Measurements from ENCODE around the gene PPP2R3A. TPM values are rescaled to one million over a fixed set of nuclear protein-coding genes. Genes with fewer than 3 reads are reported as not detected.

Gene PPP2R3A
- total and polyA plus RNA-seq, 2 of the 13 experiments (the other 11 are each of a cell fraction or from before 2014, with no cell fraction given), result 0.07 to 0.12 TPM

- no peaks in the 10 kb centered on the region for H3K36me3 ChIP-seq (replicated peaks in 1 of 2; ENCODE audit: control insufficient read depth in 1 of 2, insufficient read depth in 2 of 2, low read length in 2 of 2)
- H3K4me3 ChIP-seq (replicated peaks in 1 of 3; ENCODE audit: insufficient read depth in 1 of 3, low read depth in 2 of 3, low read length in 3 of 3), result no peak overlapping the region
- CTCF ChIA-PET (ENCODE audit: low intra/inter-chr PET ratio, low total read pairs), result no interaction called here
- DNase-seq (ENCODE audit: low spot score) (no peak), ATAC-seq (no peak), FAIRE-seq (no peak)
- no peaks in the 10 kb centered on the region for H3K9me3 ChIP-seq (ENCODE audit: low read length)
- no peak overlapping the region for H3K9ac ChIP-seq (ENCODE audit: insufficient read depth, low read depth, low read length)
- WGBS (ENCODE audit: low lambda C conversion rate), result 33% methylated on average over 2 of the region's 2 CpGs
- TF ChIP-seq ZNF878 (CRISPR knock-in tag; IDR thresholded peaks at IDR 0.05), result no peak
- TF ChIP-seq ZNF276 (CRISPR knock-in tag; IDR thresholded peaks at IDR 0.05; ENCODE audit: low read depth), result no peak
- no peak for TF ChIP-seq RXRB (CRISPR knock-in tag; IDR thresholded peaks at IDR 0.05; ENCODE audit: borderline replicate concordance)
- TF ChIP-seq MATR3 (CRISPR knock-in tag; IDR thresholded peaks at IDR 0.05), result no peak
- no peak for TF ChIP-seq FUBP1 (CRISPR knock-in tag; IDR thresholded peaks at IDR 0.05; ENCODE audit: borderline replicate concordance)
- no peak for TF ChIP-seq E2F2 (CRISPR knock-in tag; IDR thresholded peaks at IDR 0.05; ENCODE audit: borderline replicate concordance)
- TF ChIP-seq ZNF414 (CRISPR knock-in tag; IDR thresholded peaks at IDR 0.05), result no peak
- no peak for TF ChIP-seq ZGPAT (CRISPR knock-in tag; IDR thresholded peaks at IDR 0.05)
- BruUV-seq (replicated peaks), result no TSS peak
- POLR2A ChIA-PET, result no interaction called here
- in situ Hi-C loops (cut with HindIII; ENCODE audit: extremely low pct_ligation_motif_present, low pct_unique_long_range_greater_than_20kb) (no loop called here), intact Hi-C loops (cut with micrococcal nuclease; ENCODE audit: unreplicated experiment) (no loop called here)
- H3K4me1 ChIP-seq (ENCODE audit: insufficient read depth, low read length), result no peaks in the 10 kb centered on the region
- H3K79me2 ChIP-seq (ENCODE audit: insufficient read depth, low read length), result no peaks in the 10 kb centered on the region
- H3K27me3 ChIP-seq (ENCODE audit: control insufficient read depth in 1 of 2, insufficient read depth in 2 of 2, low read length in 2 of 2), result no peaks in the 10 kb centered on the region; a peak in 1 of 5 replicates
- no peak overlapping the region for H3K27ac ChIP-seq (ENCODE audit: extremely low read length, insufficient read depth, low read length)
- H4K20me1 ChIP-seq (ENCODE audit: insufficient read depth, low read length), result no peaks in the 10 kb centered on the region
- H3K4me2 ChIP-seq (ENCODE audit: low read depth, low read length), result no peak overlapping the region
- no peak overlapping the region for H2AFZ ChIP-seq (ENCODE audit: low read length)
Observed at GRCh38 chr3:135920275-135920674, 45.3 kb upstream of the PPP2R3A start.

All from HepG2 (cell line).